Mammary epithelial cell (primary cell): ENCODE results near the gene KRT12.

Experiments used
- CTCF ChIP-seq, 2 donors: IDR thresholded peaks in 1 of 2; conservative IDR thresholded peaks in 1 of 2; 2 replicates each; pipeline ENCODE4 v1.5.1; 2011 to 2012; ENCODE audit warnings: inconsistent platforms in 2 of 2, low read length in 2 of 2, mild to moderate bottlenecking in 2 of 2, control low read depth in 1 of 2, low read depth in 1 of 2; ENCODE audit not compliant: insufficient read depth in 1 of 2; ENCODE audit errors: extremely low read depth in 1 of 2
- EZH2 ChIP-seq: IDR thresholded peaks from 2 replicates; pipeline ENCODE4 v1.6.1; 2012; ENCODE audit warnings: low read length, inconsistent platforms, borderline replicate concordance

DNA sequence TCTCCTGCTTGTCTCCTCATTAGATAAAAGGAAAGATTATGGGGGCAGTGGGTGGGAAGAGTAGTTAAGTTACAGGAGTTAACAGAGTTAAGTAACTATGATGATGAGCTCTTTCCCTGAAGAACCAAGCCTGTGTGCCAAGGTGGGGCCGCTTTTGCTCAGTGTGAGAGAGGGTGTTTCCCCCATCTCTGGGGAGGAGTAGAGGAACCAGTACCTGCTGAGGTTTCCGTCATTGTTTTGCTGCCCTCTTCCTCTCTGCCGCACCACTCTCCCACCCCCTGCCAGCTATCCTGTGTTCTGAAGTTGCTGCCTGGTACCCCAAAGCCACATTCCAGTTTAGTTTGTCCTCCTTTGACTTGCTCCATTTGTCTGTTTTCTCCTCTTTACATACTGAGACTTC lies 23.8 kb downstream of the KRT12 start:
- no peak for TF ChIP-seq CTCF (conservative IDR thresholded peaks at IDR 0.05 in 1 of 2, IDR thresholded peaks at IDR 0.05 in 1 of 2; ENCODE audit: extremely low read depth in 1 of 2, insufficient read depth in 1 of 2, low read depth in 1 of 2, low read length in 2 of 2)
- no peak for TF ChIP-seq EZH2
